ENCODE measurements around the gene RPL28.

The RPL28 gene

GRCh38 chr19:55451965-55452748, 66.4 kb downstream of the RPL28 start:
- peak; percentile 59 for DNase-seq
